T-helper 2 cell treated with Interferon-gamma antibody and Interleukin-4, amounts not matched to agents 100 ng/mL and 5 ng/mL, for 36 hours (primary cell): ENCODE results near the gene TMBIM4. TPM values are rescaled to one million over a fixed set of nuclear protein-coding genes. Genes with fewer than 3 reads are reported as not detected.
"Not testable (repeated sequence)": the region's sequence is repeated elsewhere in the genome, so short reads cannot be mapped to it uniquely, and the experiment has no call there.

Source experiments
- intact Hi-C: fragments of 100-400 bp; cut with micrococcal nuclease; formaldehyde crosslinking; loops from one replicate; pipeline ENCODE4 v1.15.1; 2023
- total RNA-seq: library from RNA; stranded (reverse); gene quantifications from 2 replicates; pipeline ENCODE4 v1.2.3, GENCODE V29; 2022

Gene TMBIM4, protein sequence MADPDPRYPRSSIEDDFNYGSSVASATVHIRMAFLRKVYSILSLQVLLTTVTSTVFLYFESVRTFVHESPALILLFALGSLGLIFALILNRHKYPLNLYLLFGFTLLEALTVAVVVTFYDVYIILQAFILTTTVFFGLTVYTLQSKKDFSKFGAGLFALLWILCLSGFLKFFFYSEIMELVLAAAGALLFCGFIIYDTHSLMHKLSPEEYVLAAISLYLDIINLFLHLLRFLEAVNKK
- total RNA-seq = 74.4 and 78.0 TPM in 2 replicates

GRCh38 chr12:66169221-66170170 is at the start of gene TMBIM4:
Gene TMBIM4 (minus strand): TSS chr12:66169996. CDS start chr12:66169951, 45 bp downstream.
- intact Hi-C loops = loop anchor here (1.0 kb wide), 4 partner anchors 20 to 133 kb away; partner anchors contain the start of genes HELB, IRAK3 and LLPH

- intact Hi-C loops = no loop called here
Observed at GRCh38 chr12:66217342-66217917, 47.6 kb upstream of the TMBIM4 start.

- intact Hi-C loops = not testable (repeated sequence)
Observed at GRCh38 chr12:66213011-66213410, 43.2 kb upstream of the TMBIM4 start.

DNA sequence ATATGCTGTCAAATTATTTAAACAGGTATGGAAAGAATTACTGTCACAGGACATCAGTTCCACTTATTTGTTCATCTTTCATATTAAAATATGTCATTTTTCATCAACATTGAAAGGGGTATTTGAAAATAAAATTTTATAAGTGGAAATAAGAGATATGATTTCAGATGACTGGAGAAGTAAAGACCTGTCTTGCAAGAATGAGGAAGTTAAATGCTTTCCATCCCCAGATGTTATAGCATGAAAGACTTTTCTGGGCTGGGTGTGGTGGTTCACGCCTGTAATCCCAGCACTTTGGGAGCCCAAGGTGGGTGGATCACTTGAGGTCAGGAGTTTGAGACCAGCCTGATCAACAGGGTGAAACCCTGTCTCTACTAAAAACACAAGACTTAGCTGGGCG is 41.8 kb upstream of the TMBIM4 start:
- intact Hi-C loops = not testable (repeated sequence)

DNA sequence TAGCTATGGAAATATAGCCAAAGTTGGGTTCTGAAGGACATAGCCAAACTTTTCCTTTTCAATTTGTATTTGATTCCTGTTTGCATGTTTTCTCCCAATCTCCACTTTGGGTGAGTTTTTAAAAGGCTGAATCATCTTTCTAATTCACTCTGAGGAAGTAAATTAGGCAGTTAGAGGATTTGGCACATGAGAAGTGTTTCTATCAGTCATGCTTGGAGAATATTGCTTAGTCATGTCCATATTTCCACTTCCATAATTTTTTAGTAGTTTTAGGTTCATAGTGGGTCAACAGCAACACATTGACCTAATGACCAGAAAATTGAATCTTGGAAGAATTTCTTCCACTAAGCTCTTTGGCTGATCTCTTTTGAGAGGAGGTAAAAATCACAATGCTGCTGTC is 41.0 kb upstream of the TMBIM4 start:
- intact Hi-C loops = no loop called here

GRCh38 chr12:66206141-66206540 is 36.3 kb upstream of the TMBIM4 start:
- intact Hi-C loops = no loop called here

DNA sequence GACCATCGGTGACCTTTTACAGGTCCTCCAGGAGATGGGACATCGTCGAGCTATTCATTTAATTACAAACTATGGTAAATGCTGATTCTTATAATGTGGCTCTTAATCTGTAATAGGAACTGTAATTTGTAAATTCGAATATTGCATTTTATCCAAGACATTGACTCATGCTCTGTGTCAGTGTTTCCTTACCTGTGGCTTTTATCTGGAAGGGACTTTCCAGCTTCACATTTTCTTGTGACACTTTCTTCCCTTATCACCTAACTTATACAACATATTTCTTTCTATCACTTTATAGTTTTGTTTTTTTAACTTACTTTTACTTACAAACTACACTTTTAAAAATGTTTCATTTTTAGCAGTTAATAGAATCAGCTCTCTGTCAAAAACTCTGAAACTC is 34.0 kb upstream of the TMBIM4 start:
- intact Hi-C loops = no loop called here

DNA sequence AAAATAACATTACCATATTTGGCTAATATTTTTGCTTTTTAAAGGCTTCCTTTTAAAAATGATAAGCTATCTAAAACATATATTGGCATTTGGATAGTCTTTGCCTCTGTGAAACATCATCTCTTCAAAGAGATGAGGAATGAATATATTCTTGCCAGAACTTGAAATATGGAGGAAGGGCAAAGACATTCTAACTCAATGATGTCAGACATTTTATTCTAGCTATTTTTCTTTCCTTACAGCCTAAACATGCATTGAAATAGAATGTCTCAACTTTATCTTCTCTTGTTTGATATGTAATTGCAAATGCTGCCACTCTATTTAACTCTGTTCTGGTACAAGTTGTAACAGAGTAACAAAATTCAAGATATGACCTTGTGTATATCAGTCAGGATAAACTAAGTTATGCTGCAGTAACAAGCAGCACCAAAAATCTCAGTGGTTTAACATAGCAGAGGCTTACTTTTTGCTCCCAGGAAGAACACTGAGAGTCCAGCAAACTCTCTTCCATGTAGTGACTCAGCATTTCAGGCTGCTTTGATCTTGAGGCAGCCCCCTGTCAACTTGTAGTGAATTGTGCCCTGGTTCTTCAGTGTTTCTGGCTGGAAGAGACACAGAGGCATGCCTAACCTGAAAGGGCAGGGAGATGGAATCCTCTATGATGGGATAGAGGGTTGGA is 30.2 kb upstream of the TMBIM4 start:
- intact Hi-C loops = no loop called here

DNA sequence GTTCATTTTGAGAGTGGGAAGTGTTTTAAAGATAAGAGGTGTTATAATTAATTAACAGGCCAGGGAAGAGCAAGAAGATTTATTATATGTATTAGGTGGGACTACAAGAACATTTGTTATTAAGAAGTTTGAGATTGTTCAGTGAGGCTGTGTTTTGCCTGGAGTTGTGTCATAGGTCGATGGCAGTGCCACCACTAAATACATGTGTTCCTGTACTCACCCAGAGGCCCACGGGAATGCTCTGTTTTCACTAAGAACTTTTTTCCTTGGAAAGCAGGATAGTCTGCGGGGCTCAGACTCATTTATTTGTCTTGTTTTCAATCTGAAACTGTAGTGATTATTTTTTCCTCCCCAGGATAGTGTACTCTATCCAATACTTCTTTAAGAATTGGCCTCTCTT is 29.3 kb upstream of the TMBIM4 start:
- intact Hi-C loops = no loop called here

GRCh38 chr12:66197495-66197921 is 27.7 kb upstream of the TMBIM4 start:
- intact Hi-C loops = no loop called here

GRCh38 chr12:66196806-66197205 is 27.0 kb upstream of the TMBIM4 start:
- intact Hi-C loops = no loop called here

- intact Hi-C loops = no loop called here
Observed at GRCh38 chr12:66195242-66195641, 25.4 kb upstream of the TMBIM4 start.

DNA sequence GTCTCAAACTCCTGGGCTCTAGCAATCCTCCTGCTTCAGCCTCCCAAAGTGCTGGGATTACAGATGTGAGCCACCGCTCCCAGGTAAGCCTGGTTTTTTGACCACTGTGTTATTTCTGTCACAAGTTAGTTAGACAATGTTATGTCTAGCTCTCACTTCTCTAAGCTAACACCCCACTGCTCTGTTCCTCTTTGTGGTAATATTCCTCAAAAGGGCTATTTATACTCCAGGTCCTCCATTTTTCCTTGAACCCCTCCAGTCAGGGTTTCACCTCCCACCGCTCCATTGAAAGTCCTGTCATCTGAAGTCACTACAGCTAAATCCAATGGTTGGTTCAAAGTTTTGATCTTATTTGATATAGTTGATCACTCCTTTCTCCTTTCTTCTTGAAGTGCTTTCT is 24.3 kb upstream of the TMBIM4 start:
- intact Hi-C loops = no loop called here

DNA sequence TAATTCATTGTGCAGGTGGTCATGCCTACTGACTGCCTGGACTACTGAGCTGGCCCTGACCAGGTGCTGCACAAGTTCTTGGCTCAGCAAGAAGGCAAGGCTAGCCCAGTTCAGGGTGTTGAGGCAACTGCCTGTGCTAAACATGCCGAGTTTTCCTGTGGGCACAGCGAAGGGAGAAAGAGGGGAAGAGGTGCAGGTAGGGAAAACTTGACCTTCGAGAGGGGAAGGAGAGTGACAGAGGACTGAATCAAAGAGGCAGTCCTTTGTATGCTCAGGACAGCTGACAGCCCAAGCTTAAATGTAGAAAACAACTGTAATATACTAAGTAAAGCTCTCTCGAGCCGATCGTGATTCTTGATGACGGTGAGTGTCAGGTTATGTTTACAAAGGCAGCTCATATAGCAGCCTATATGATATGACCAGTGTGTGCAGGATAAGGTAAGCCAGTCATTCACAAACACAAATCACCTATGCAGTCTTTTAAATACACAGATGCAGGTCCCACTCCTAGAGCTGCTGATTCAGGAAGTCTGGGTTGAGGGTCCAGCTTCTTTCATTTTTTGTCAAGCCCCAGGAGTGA is 21.8 kb upstream of the TMBIM4 start:
- intact Hi-C loops = no loop called here

DNA sequence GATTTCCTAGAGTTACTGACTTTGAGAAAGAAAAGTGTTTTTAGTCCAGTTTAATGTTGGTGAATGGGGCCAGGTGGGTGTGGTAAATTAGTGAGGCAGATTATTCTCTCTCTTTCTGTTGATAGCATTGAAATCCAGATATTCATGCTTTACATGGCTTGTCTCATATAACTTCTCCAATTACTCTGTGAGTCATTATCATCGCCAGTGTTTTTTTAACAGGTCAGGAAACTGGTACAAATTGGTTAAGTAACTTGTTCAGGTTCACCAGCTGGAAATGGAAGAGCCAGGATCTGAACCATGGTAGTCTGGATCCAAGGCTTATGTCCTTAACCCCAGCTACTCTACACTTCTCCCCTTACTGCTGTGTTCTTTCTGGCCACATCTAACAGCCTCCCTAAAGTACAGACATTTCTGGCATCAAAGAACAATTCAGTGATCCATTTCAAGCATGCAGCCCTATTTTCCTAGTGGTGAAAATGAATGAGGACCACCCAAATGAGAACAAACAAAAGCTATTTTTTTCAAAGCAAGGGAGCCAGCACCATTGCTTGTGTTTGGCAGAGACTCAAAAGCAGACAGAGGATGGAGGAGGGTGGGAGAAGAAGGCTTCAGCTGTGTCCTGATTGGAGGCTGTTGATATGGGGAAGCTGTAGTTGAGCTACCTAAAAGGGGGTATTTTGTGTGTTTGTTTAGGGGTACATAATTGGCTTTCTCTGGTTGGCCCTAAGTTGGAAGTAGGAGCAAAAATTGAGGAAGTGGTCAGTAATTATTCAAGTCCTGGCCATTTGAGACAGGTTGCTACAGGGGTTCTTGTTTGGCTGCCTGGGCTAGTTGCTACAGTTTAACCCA is 20.9 kb upstream of the TMBIM4 start:
- intact Hi-C loops = no loop called here

DNA sequence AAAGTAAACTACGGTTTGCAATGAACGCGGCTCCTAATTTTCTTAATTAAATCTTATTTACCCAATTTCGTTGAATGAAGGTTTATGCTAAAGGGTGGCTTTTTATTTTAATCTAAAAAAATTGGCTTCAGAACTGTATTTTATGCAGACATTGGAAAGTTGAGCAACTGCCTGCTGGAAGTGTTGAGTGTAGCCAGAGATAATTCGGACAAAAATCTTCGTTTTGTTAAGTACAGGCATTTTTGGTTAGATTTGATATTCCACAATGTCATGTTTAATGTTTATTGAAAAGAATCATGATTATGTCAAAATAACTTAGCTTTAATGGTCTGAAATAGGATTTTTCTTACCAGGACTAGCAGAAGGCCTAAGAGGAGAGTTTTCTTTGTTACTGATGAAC is 20.1 kb upstream of the TMBIM4 start:
- intact Hi-C loops = loop anchor here (1.0 kb wide), 1 partner anchor 21 kb away; the partner anchor contains the start of gene TMBIM4

DNA sequence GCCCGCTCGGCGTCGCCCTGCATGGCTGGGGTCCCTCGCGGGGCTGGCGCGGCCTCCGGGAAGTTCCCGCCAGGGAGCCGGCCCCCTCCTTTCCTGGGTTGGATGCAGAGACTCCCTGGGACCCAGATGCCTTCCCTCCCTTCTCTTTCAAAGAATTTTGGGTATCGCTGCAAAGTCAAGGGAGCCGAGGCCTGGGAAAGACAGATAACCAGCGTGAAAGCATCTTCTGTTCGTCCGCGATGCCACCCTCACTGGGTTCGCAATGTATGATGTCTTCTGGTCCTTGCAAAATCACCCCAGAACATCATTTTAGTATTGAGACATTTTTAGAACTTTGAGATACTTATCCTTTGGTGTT is 19.7 kb upstream of the TMBIM4 start:
- intact Hi-C loops = loop anchor here (1.0 kb wide), 1 partner anchor 20 kb away; the partner anchor contains the start of gene TMBIM4

GRCh38 chr12:66188584-66189485 is 19.0 kb upstream of the TMBIM4 start, which contains the start of gene IRAK3:
Gene IRAK3 (plus strand): TSS chr12:66189214. CDS start chr12:66189300, 86 bp downstream.
- intact Hi-C loops = loop anchor here (1.0 kb wide), 1 partner anchor 20 kb away; the partner anchor contains the start of gene TMBIM4

DNA sequence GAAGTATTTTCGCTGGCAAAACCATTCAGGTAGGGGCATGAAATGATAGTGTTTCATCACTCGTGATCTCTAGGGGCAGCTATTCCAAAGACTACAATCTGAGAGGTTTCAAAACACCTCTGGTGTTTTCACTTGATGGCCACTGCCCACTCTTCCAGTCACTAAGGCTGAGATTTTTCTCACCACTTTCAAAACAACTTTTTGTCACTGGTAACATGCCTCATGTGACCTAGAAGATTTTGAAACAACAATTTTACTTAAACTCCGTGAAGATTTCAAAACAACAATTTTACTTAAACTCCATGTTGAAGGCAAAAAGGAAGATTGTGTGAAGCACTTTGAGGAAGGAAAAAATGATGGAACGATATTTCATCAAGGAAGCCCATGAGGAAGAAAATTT is 18.0 kb upstream of the TMBIM4 start:
- intact Hi-C loops = no loop called here
